GM19397 (cell line): ENCODE measurements around the gene ZNF732.
"Not testable (repeated sequence)": the region's sequence is repeated elsewhere in the genome, so short reads cannot be mapped to it uniquely, and the experiment has no call there.

ENCODE experiments used
- ATAC-seq: cut with Tn5 transposase; IDR thresholded peaks from one replicate; pipeline ENCODE4 v1.9.1; 2021; ENCODE audit warnings: mild to moderate bottlenecking, moderate library complexity; ENCODE audit not compliant: unreplicated experiment

ZNF732 gene

GRCh38 chr4:253936-254756, 51.1 kb downstream of the ZNF732 start:
- ATAC-seq: no peak

DNA sequence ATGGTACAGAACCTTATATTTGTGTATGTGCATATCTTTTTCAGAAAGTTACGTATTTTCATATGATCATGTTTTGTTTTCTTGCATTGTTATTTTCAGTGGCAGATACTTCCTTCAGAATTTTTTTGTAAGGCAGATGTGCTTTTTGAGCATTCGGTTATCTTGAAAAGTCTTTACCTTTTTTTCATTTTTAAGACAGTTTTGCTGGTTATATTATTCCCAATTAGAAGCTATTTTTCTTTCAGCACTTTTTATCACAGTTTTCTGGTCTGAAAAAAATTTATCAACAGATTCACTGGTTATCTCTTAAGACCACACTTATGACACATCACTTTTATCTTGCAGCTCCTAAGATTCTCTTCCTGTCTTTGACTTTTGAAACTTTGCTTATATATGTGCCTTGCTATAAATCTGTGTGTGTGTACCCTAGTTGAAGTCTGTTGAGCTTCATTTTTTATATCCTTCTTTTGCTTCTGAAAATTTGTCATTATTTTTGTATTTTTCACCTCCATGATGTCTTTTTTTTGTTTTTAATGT, 53.1 kb downstream of the ZNF732 start:
- ATAC-seq: no peak

GRCh38 chr4:244471-244870, 60.8 kb downstream of the ZNF732 start:
- ATAC-seq: no peak

- no peak for ATAC-seq
These were observed 61.8 kb downstream of the ZNF732 start for GRCh38 chr4:243426-243825.

GRCh38 chr4:242121-242848, 63.0 kb downstream of the ZNF732 start:
- ATAC-seq: peak; percentile 64

- not testable (repeated sequence) for ATAC-seq
These were observed 63.9 kb downstream of the ZNF732 start for GRCh38 chr4:241411-241810.

GRCh38 chr4:236028-236427, 69.2 kb downstream of the ZNF732 start:
- ATAC-seq: no peak

- ATAC-seq: no peak
These were observed 71.1 kb downstream of the ZNF732 start for GRCh38 chr4:234178-234577.

DNA sequence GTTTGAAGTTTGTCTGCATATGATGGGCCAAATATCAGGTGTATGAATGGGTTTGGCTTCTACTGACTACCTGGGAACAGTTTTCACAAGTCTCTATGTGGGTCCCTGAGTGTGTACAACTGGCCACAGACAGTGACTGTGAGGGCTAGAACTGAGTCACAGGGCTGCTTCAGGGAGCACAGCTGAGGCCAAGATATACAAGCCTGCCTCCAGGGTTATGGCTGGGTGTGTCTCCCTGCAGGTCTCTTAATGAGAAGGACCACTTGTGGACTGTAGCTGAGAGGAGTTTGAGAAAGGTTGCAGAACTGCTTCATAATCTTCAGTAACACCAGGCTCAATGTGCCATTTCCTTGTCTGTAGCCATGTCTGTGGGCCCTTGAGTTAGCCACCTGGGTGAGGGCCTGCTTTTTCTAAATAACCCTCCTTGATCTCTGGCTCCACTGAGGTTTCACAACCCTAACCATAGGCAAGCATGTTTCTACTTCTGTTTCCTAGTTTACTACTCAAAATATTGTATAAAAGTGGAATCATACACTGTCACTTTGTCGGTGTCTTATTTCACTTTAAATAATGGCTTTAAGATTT, 81.3 kb downstream of the ZNF732 start:
- ATAC-seq: no peak
